ENCODE results near the gene COL19A1. TPM values are rescaled to one million over a fixed set of nuclear protein-coding genes. Genes with fewer than 3 reads are reported as not detected.
"Not testable (repeated sequence)": the region's sequence is repeated elsewhere in the genome, so short reads cannot be mapped to it uniquely, and the experiment has no call there.

The COL19A1 gene
- total RNA-seq, 1 experiment from 2014 or later: not detected

DNA sequence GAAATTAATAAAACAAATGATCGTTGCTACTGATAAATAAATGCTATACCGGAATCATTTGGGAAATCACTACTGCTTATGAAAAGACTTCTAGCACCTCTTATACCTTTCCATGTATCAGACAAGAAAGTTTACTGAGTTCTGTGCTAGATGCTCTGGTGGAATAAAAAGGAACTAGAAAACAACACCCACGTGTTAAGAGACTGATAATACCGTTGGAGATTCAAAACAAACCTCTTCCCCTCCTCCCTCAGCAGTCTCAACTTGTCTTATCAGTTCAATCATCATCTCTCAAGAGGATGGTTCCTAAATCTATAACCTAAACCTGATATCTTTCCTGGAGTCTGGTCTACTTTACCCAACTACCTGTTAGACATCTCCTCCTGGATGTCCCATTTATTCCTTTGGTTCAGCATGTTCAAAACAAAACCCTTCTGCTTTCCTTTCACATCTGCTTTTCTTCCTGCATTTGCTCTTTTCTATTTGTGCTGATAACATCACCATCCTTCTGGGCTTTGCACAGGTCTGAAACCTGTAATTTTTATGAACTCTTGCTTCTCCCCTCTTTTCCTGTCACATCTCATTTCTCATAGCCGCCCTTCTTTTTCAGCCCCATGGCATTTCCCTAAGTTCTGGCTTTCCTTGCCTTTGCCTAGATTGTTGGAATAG is 122.2 kb downstream of the COL19A1 start:
- in situ Hi-C loops (cut with HindIII; ENCODE audit: low pct_unique_long_range_greater_than_20kb, low sequenced_read_pairs): no loop called here
- ATAC-seq (no peak), DNase-seq (ENCODE audit: low read depth, low spot score) (no peak)
- CTCF ChIA-PET: no interaction called here
- H3K27me3 ChIP-seq (ENCODE audit: control insufficient read depth, insufficient read depth, low read length): no peaks in the 10 kb centered on the region
- no peak overlapping the region for H3K4me3 ChIP-seq (ENCODE audit: low read depth in 2 of 2, low read length in 2 of 2)
- H3K4me1 ChIP-seq (ENCODE audit: control insufficient read depth, insufficient read depth, low read length): no peaks in the 10 kb centered on the region
- no TSS peak for BruUV-seq (replicated peaks)
- intact Hi-C loops (cut with micrococcal nuclease; ENCODE audit: unreplicated experiment): no loop called here
- POLR2A ChIA-PET: no interaction called here
- TF ChIP-seq POLR2AphosphoS5 (IDR thresholded peaks at IDR 0.05; ENCODE audit: low read depth, low read length): no peak
- TF ChIP-seq SIN3A (IDR thresholded peaks at IDR 0.05; ENCODE audit: borderline replicate concordance, insufficient read depth, low read depth, low read length): no peak
- no peak for TF ChIP-seq TCF7L2 (IDR thresholded peaks at IDR 0.05; ENCODE audit: low read depth, low read length)
- no peaks in the 10 kb centered on the region for H3K36me3 ChIP-seq (ENCODE audit: control insufficient read depth, insufficient read depth, low read length)
- no peaks in the 10 kb centered on the region for H3K9me3 ChIP-seq (ENCODE audit: control insufficient read depth, insufficient read depth, low read depth, low read length)
- H3K27ac ChIP-seq (ENCODE audit: low read length): no peak overlapping the region

DNA sequence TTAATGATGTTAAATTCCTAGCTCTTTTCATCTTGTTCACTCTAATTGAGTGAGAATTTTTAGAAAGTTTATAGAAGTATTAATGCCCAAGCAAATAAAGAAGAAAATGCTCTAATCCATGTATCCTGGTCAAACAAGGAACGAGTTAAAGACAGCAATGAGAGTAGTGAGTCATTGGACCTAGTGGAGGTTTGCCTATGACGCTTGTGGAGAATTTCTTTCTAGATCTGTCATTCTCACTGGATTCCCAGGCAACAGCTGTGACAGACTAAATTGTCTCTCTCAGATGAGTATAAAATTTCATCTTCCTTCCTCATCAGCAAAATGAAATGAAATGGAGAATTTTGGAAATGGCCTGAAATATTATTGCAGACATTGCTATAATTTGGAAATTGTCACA is 127.9 kb downstream of the COL19A1 start:
- Histone ChIP-seq H3K4me3 (ENCODE audit: low read depth in 2 of 2, low read length in 2 of 2) (no peak overlapping the region), H3K27me3 (ENCODE audit: control insufficient read depth, insufficient read depth, low read length) (no peaks in the 10 kb centered on the region), H3K4me1 (ENCODE audit: control insufficient read depth, insufficient read depth, low read length) (no peaks in the 10 kb centered on the region), H3K36me3 (ENCODE audit: control insufficient read depth, insufficient read depth, low read length) (no peaks in the 10 kb centered on the region), H3K9me3 (ENCODE audit: control insufficient read depth, insufficient read depth, low read depth, low read length) (no peaks in the 10 kb centered on the region), H3K27ac (ENCODE audit: low read length) (no peak overlapping the region)
- ChIA-PET POLR2A (no interaction called here), CTCF (no interaction called here)
- intact Hi-C loops (cut with micrococcal nuclease; ENCODE audit: unreplicated experiment): no loop called here
- ATAC-seq (no peak), DNase-seq (ENCODE audit: low read depth, low spot score) (no peak)
- in situ Hi-C loops (cut with HindIII; ENCODE audit: low pct_unique_long_range_greater_than_20kb, low sequenced_read_pairs): no loop called here
- TF ChIP-seq SIN3A (IDR thresholded peaks at IDR 0.05; ENCODE audit: borderline replicate concordance, insufficient read depth, low read depth, low read length): no peak
- BruUV-seq (replicated peaks): no TSS peak

DNA sequence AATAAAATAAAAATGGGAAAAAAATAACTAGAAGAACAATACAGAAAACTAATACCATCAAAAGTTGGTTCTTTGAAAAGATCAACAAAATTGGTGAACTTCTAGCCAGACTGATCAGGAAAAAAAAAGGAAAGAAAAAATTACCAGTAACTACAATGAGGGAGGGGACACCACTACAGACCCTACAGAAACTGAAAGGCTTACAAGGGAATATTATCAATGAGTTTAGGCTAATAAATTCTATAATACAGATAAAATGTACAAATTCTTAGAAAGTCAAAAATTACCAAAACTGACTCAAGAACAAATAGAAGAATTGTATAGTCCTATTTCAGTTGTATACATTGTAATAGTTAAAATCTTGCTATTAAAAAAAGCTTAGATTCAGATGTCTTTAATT is 141.8 kb downstream of the COL19A1 start:
- Histone ChIP-seq H3K4me1 (ENCODE audit: control insufficient read depth, insufficient read depth, low read length) (no peaks in the 10 kb centered on the region), H3K4me3 (ENCODE audit: low read depth in 2 of 2, low read length in 2 of 2) (no peak overlapping the region), H3K9me3 (ENCODE audit: control insufficient read depth, insufficient read depth, low read depth, low read length) (peaks cover 6% of the 10 kb centered on the region; the same call in 1 of the 2 replicates), H3K27me3 (ENCODE audit: control insufficient read depth, insufficient read depth, low read length) (no peaks in the 10 kb centered on the region), H3K27ac (ENCODE audit: low read length) (no peak overlapping the region), H3K36me3 (ENCODE audit: control insufficient read depth, insufficient read depth, low read length) (no peaks in the 10 kb centered on the region)
- TF ChIP-seq POLR2AphosphoS5 (IDR thresholded peaks at IDR 0.05; ENCODE audit: low read depth, low read length): no peak
- TF ChIP-seq, protein P1, sequence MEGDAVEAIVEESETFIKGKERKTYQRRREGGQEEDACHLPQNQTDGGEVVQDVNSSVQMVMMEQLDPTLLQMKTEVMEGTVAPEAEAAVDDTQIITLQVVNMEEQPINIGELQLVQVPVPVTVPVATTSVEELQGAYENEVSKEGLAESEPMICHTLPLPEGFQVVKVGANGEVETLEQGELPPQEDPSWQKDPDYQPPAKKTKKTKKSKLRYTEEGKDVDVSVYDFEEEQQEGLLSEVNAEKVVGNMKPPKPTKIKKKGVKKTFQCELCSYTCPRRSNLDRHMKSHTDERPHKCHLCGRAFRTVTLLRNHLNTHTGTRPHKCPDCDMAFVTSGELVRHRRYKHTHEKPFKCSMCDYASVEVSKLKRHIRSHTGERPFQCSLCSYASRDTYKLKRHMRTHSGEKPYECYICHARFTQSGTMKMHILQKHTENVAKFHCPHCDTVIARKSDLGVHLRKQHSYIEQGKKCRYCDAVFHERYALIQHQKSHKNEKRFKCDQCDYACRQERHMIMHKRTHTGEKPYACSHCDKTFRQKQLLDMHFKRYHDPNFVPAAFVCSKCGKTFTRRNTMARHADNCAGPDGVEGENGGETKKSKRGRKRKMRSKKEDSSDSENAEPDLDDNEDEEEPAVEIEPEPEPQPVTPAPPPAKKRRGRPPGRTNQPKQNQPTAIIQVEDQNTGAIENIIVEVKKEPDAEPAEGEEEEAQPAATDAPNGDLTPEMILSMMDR (IDR thresholded peaks at IDR 0.05): no peak
- no peak for TF ChIP-seq TCF7L2 (IDR thresholded peaks at IDR 0.05; ENCODE audit: low read depth, low read length)
- no peak for TF ChIP-seq SIN3A (IDR thresholded peaks at IDR 0.05; ENCODE audit: borderline replicate concordance, insufficient read depth, low read depth, low read length)
- TF ChIP-seq, protein P2, sequence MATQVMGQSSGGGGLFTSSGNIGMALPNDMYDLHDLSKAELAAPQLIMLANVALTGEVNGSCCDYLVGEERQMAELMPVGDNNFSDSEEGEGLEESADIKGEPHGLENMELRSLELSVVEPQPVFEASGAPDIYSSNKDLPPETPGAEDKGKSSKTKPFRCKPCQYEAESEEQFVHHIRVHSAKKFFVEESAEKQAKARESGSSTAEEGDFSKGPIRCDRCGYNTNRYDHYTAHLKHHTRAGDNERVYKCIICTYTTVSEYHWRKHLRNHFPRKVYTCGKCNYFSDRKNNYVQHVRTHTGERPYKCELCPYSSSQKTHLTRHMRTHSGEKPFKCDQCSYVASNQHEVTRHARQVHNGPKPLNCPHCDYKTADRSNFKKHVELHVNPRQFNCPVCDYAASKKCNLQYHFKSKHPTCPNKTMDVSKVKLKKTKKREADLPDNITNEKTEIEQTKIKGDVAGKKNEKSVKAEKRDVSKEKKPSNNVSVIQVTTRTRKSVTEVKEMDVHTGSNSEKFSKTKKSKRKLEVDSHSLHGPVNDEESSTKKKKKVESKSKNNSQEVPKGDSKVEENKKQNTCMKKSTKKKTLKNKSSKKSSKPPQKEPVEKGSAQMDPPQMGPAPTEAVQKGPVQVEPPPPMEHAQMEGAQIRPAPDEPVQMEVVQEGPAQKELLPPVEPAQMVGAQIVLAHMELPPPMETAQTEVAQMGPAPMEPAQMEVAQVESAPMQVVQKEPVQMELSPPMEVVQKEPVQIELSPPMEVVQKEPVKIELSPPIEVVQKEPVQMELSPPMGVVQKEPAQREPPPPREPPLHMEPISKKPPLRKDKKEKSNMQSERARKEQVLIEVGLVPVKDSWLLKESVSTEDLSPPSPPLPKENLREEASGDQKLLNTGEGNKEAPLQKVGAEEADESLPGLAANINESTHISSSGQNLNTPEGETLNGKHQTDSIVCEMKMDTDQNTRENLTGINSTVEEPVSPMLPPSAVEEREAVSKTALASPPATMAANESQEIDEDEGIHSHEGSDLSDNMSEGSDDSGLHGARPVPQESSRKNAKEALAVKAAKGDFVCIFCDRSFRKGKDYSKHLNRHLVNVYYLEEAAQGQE (IDR thresholded peaks at IDR 0.05; ENCODE audit: insufficient read depth in 1 of 2, low read depth in 2 of 2, low read length in 1 of 2): no peak
- BruUV-seq (replicated peaks): no TSS peak
- ChIA-PET POLR2A (no interaction called here), CTCF (no interaction called here)
- DNase-seq (ENCODE audit: low read depth, low spot score) (no peak), ATAC-seq (no peak)
- in situ Hi-C loops (cut with HindIII; ENCODE audit: low pct_unique_long_range_greater_than_20kb, low sequenced_read_pairs): no loop called here
- intact Hi-C loops (cut with micrococcal nuclease; ENCODE audit: unreplicated experiment): no loop called here

DNA sequence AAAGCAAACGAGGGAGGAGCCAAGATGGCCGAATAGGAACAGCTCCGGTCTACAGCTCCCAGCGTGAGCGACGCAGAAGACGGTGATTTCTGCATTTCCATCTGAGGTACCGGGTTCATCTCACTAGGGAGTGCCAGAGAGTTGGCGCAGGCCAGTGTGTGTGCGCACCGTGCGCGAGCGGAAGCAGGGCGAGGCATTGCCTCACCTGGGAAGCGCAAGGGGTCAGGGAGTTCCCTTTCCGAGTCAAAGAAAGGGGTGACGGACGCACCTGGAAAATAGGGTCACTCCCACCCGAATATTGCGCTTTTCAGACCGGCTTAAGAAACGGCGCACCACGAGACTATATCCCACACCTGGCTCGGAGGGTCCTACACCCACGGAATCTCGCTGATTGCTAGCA is 144.0 kb downstream of the COL19A1 start:
- in situ Hi-C loops (cut with HindIII; ENCODE audit: low pct_unique_long_range_greater_than_20kb, low sequenced_read_pairs); H3K27ac ChIP-seq (ENCODE audit: low read length); H3K27me3 ChIP-seq (ENCODE audit: control insufficient read depth, insufficient read depth, low read length); BruUV-seq (replicated peaks); H3K4me3 ChIP-seq (ENCODE audit: low read depth in 2 of 2, low read length in 2 of 2); H3K9me3 ChIP-seq (ENCODE audit: control insufficient read depth, insufficient read depth, low read depth, low read length); H3K4me1 ChIP-seq (ENCODE audit: control insufficient read depth, insufficient read depth, low read length); CTCF ChIA-PET; DNase-seq (ENCODE audit: low read depth, low spot score); POLR2A ChIA-PET; H3K36me3 ChIP-seq (ENCODE audit: control insufficient read depth, insufficient read depth, low read length); intact Hi-C loops (cut with micrococcal nuclease; ENCODE audit: unreplicated experiment); ATAC-seq: not testable (repeated sequence)

DNA sequence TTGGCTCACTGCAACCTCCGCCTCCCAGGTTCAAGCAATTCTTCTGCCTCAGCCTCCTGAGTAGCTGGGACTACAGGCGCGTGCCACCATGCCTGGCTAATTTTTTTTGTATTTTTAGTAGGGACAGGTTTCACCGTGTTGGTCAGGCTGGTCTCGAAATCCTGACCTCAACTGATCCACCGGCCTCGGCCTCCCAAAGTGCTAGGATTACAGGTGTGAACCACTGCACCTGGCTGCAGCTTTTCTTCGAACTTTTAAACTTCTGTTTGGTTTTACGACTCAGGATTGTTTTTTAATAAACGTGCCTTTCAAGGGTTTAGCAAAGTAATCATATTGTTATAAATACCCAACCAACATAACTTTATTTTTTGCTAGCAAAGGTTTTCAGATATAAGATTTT is 156.8 kb downstream of the COL19A1 start:
- H3K4me1 ChIP-seq (ENCODE audit: control insufficient read depth, insufficient read depth, low read length); in situ Hi-C loops (cut with HindIII; ENCODE audit: low pct_unique_long_range_greater_than_20kb, low sequenced_read_pairs); BruUV-seq (replicated peaks); H3K36me3 ChIP-seq (ENCODE audit: control insufficient read depth, insufficient read depth, low read length); DNase-seq (ENCODE audit: low read depth, low spot score); H3K4me3 ChIP-seq (ENCODE audit: low read depth in 2 of 2, low read length in 2 of 2); H3K27me3 ChIP-seq (ENCODE audit: control insufficient read depth, insufficient read depth, low read length); intact Hi-C loops (cut with micrococcal nuclease; ENCODE audit: unreplicated experiment); H3K9me3 ChIP-seq (ENCODE audit: control insufficient read depth, insufficient read depth, low read depth, low read length); H3K27ac ChIP-seq (ENCODE audit: low read length); CTCF ChIA-PET; ATAC-seq; POLR2A ChIA-PET: not testable (repeated sequence)
